Activated CD8-positive, alpha-beta T cell treated with anti-CD3 and anti-CD28 coated beads for 36 hours (primary cell): Measurements from ENCODE around the gene GLCE. TPM values are rescaled to one million over a fixed set of nuclear protein-coding genes. Genes with fewer than 3 reads are reported as not detected.

Source experiments
- ATAC-seq: fragments of 200-7000 bp; cut with Tn5 transposase; one replicate; pipeline ENCODE4 v1.10.0; 2021; ENCODE audit warnings: mild to moderate bottlenecking, moderate library complexity
- CTCF ChIA-PET: fragments of 350-600 bp; sonication (Branson Sonifier 250); formaldehyde crosslinking; loops from one replicate; lab custom pipeline; 2021; ENCODE audit warnings: antibody characterized with exemption; lab: Charles Lee
- POLR2A ChIA-PET: fragments of 350-600 bp; sonication (Branson Sonifier 250); formaldehyde crosslinking; loops from one replicate; lab custom pipeline; 2021; ENCODE audit warnings: antibody characterized with exemption; lab: Charles Lee
- DNase-seq: peaks from one replicate; pipeline ENCODE4 v3.0.0-alpha.2; 2020
- H3K27ac Mint-ChIP-seq: one replicate; pipeline ENCODE4 v1.8.0; 2021; ENCODE audit warnings: mild to moderate bottlenecking, mixed read lengths
- H3K27me3 Mint-ChIP-seq: one replicate; pipeline ENCODE4 v1.8.0; 2021; ENCODE audit warnings: mixed read lengths
- H3K36me3 Mint-ChIP-seq: one replicate; pipeline ENCODE4 v1.8.0; 2021; ENCODE audit warnings: low read depth, mixed read lengths
- H3K4me1 Mint-ChIP-seq: one replicate; pipeline ENCODE4 v1.8.0; 2021; ENCODE audit warnings: low read depth, mixed read lengths
- H3K4me3 Mint-ChIP-seq: one replicate; pipeline ENCODE4 v1.8.0; 2021; ENCODE audit warnings: mild to moderate bottlenecking, moderate library complexity, mixed read lengths
- H3K9me3 Mint-ChIP-seq: one replicate; pipeline ENCODE4 v1.8.0; 2021; ENCODE audit warnings: mixed read lengths
- CTCF ChIP-seq: fragments of 200-600 bp; IDR thresholded peaks from one replicate; pipeline ENCODE4 v1.8.0; 2022; ENCODE audit warnings: antibody characterized with exemption, mild to moderate bottlenecking
- intact Hi-C: fragments of 100-400 bp; cut with micrococcal nuclease; formaldehyde crosslinking; loops from one replicate; pipeline ENCODE4 v1.10.0; 2022
- total RNA-seq, 2 experiments: library from RNA; stranded (reverse); gene quantifications; one replicate each; pipeline ENCODE4 v1.2.3, GENCODE V29; 2021

Gene GLCE
- total RNA-seq, 2 experiments from 2014 or later, result 2.8 to 4.3 TPM

GRCh38 chr15:69232765-69233164 is 72.3 kb downstream of the GLCE start:
- CTCF ChIA-PET, result no interaction called here
- Mint-ChIP-seq H3K9me3 (no peaks in the 10 kb centered on the region), H3K4me3 (no peak overlapping the region), H3K27me3 (no peaks in the 10 kb centered on the region), H3K27ac (no peak overlapping the region), H3K4me1 (no peaks in the 10 kb centered on the region), H3K36me3 (peaks cover 2% of the 10 kb centered on the region)
- DNase-seq (no peak), ATAC-seq (no peak)
- TF ChIP-seq CTCF, result no peak
- POLR2A ChIA-PET, result no interaction called here
- intact Hi-C loops, result no loop called here

- DNase-seq, result no peak
- ChIA-PET CTCF (no interaction called here), POLR2A (no interaction called here)
- H3K4me1 Mint-ChIP-seq, result no peaks in the 10 kb centered on the region
- ATAC-seq, result no peak
- no peak overlapping the region for H3K4me3 Mint-ChIP-seq
- no peaks in the 10 kb centered on the region for H3K9me3 Mint-ChIP-seq
- H3K36me3 Mint-ChIP-seq, result no peaks in the 10 kb centered on the region
- H3K27me3 Mint-ChIP-seq, result no peaks in the 10 kb centered on the region
- intact Hi-C loops, result no loop called here
- H3K27ac Mint-ChIP-seq, result no peak overlapping the region
- TF ChIP-seq CTCF, result no peak
These were observed 74.2 kb downstream of the GLCE start for GRCh38 chr15:69234676-69235075.

GRCh38 chr15:69236505-69236904 is 76.1 kb downstream of the GLCE start:
- ChIA-PET POLR2A (interaction anchor here (0.7 kb wide), 1 partner anchor 498 kb away, joined by 3 read pairs; no protein-coding TSS in a partner anchor), CTCF (no interaction called here)
- intact Hi-C loops, result no loop called here
- H3K4me3 Mint-ChIP-seq, result no peak overlapping the region
- no peaks in the 10 kb centered on the region for H3K4me1 Mint-ChIP-seq
- no peak overlapping the region for H3K27ac Mint-ChIP-seq
- ATAC-seq (no peak), DNase-seq (no peak)
- no peaks in the 10 kb centered on the region for H3K36me3 Mint-ChIP-seq
- H3K9me3 Mint-ChIP-seq, result no peaks in the 10 kb centered on the region
- H3K27me3 Mint-ChIP-seq, result no peaks in the 10 kb centered on the region
- TF ChIP-seq CTCF, result no peak

- intact Hi-C loops, result no loop called here
- POLR2A ChIA-PET, result no interaction called here
- H3K27ac Mint-ChIP-seq, result no peak overlapping the region
These were observed 77.3 kb downstream of the GLCE start for GRCh38 chr15:69237718-69238117.

GRCh38 chr15:69244798-69245197 is 84.4 kb downstream of the GLCE start:
- DNase-seq (no peak), ATAC-seq (no peak)
- TF ChIP-seq CTCF, result no peak
- intact Hi-C loops, result no loop called here
- ChIA-PET CTCF (no interaction called here), POLR2A (no interaction called here)
- no peak overlapping the region for H3K27ac Mint-ChIP-seq
- H3K27me3 Mint-ChIP-seq, result no peaks in the 10 kb centered on the region
- no peaks in the 10 kb centered on the region for H3K4me1 Mint-ChIP-seq
- no peaks in the 10 kb centered on the region for H3K36me3 Mint-ChIP-seq
- H3K4me3 Mint-ChIP-seq, result no peak overlapping the region
- no peaks in the 10 kb centered on the region for H3K9me3 Mint-ChIP-seq

More at GRCh38 chr15:69237718-69238117, 77.3 kb downstream of the GLCE start:
- H3K4me3 Mint-ChIP-seq, result no peak overlapping the region
- no peaks in the 10 kb centered on the region for H3K36me3 Mint-ChIP-seq
- DNase-seq (no peak), ATAC-seq (no peak)
- H3K27me3 Mint-ChIP-seq, result no peaks in the 10 kb centered on the region
- no peaks in the 10 kb centered on the region for H3K4me1 Mint-ChIP-seq
- no peaks in the 10 kb centered on the region for H3K9me3 Mint-ChIP-seq
- CTCF ChIA-PET, result interaction anchor here (1.4 kb wide), 1 partner anchor 179 kb away, joined by 5 read pairs; no protein-coding TSS in a partner anchor
- no peak for TF ChIP-seq CTCF
